Measurements from ENCODE around the gene TPRG1L. TPM values are rescaled to one million over a fixed set of nuclear protein-coding genes. Genes with fewer than 3 reads are reported as not detected.
A peak's percentile ranks its signal among the peaks of the same experiment; 100 is the strongest.

The TPRG1L gene
- total and polyA plus RNA-seq, 2 experiments from 2014 or later = 6.2 to 20.3 TPM

GRCh38 chr1:3595949-3596348, 28.9 kb upstream of the TPRG1L start (continued):
- no peak for TF ChIP-seq CTCF (conservative IDR thresholded peaks at IDR 0.05; ENCODE audit: low read depth in 2 of 2)
- TF ChIP-seq EZH2 (IDR thresholded peaks at IDR 0.05; ENCODE audit: low read depth, unreplicated experiment) = no peak
- TF ChIP-seq JUNB (IDR thresholded peaks at IDR 0.05; ENCODE audit: unreplicated experiment) = no peak

- no peak overlapping the region for H2AFZ ChIP-seq
- Mint-ChIP-seq H3K9me3 (no peaks in the 10 kb centered on the region), H3K36me3 (ENCODE audit: low read depth) (no peaks in the 10 kb centered on the region; the same call in 2 of the 3 replicates), H3K27me3 (ENCODE audit: insufficient read depth, low read depth, poor library complexity) (peaks cover 4% of the 10 kb centered on the region), H3K4me1 (peaks cover 27% of the 10 kb centered on the region), H3K4me3 (no peak overlapping the region), H3K27ac (peak overlapping the region; percentile 50; the same call in 1 of the 2 replicates)
- no peak for TF ChIP-seq NANOG (IDR thresholded peaks at IDR 0.05; ENCODE audit: borderline replicate concordance)
- no peak for TF ChIP-seq JUNB (IDR thresholded peaks at IDR 0.05; ENCODE audit: unreplicated experiment)
- no peak for TF ChIP-seq POLR2AphosphoS5 (IDR thresholded peaks at IDR 0.05; ENCODE audit: low read depth)
- TF ChIP-seq CTCF (conservative IDR thresholded peaks at IDR 0.05; ENCODE audit: low read depth in 2 of 2) = no peak
- TF ChIP-seq REST (IDR thresholded peaks at IDR 0.05; ENCODE audit: unreplicated experiment) = no peak
- no peak for TF ChIP-seq STAT1 (IDR thresholded peaks at IDR 0.05; ENCODE audit: unreplicated experiment)
- no peak for TF ChIP-seq EZH2phosphoT487 (IDR thresholded peaks at IDR 0.05; ENCODE audit: unreplicated experiment)
- no peak for TF ChIP-seq EZH2 (IDR thresholded peaks at IDR 0.05; ENCODE audit: low read depth, unreplicated experiment)
- no peaks in the 10 kb centered on the region for H3K36me3 ChIP-seq (ENCODE audit: insufficient read depth)
- 0 out of 2 replicates have a peak, but pooled peaks cover 3% of the 10 kb centered on the region for H3F3A ChIP-seq (replicated peaks; ENCODE audit: low read depth)
- H3K27me3 ChIP-seq (ENCODE audit: insufficient read depth) = no peaks in the 10 kb centered on the region
- H4K20me1 ChIP-seq (replicated peaks; ENCODE audit: insufficient read depth) = no peaks in the 10 kb centered on the region
- DNase-seq (ENCODE audit: low spot score) = no peak
- no peak overlapping the region for H3K27ac ChIP-seq (ENCODE audit: low read depth)
- H3K4me3 ChIP-seq = no peak overlapping the region
- no peaks in the 10 kb centered on the region for H3K79me2 ChIP-seq (replicated peaks; ENCODE audit: insufficient read depth)
- H3K4me2 ChIP-seq = no peak overlapping the region
- no peak for ATAC-seq
- no peaks in the 10 kb centered on the region for H3K9me2 ChIP-seq (ENCODE audit: insufficient read depth)
- H3K4me1 ChIP-seq (ENCODE audit: insufficient read depth) = peaks cover 20% of the 10 kb centered on the region; the same call in 1 of the 2 replicates
These were observed 27.9 kb upstream of the TPRG1L start for GRCh38 chr1:3596663-3597598.
